Measurements from ENCODE around the gene GJA4.

The GJA4 gene

DNA sequence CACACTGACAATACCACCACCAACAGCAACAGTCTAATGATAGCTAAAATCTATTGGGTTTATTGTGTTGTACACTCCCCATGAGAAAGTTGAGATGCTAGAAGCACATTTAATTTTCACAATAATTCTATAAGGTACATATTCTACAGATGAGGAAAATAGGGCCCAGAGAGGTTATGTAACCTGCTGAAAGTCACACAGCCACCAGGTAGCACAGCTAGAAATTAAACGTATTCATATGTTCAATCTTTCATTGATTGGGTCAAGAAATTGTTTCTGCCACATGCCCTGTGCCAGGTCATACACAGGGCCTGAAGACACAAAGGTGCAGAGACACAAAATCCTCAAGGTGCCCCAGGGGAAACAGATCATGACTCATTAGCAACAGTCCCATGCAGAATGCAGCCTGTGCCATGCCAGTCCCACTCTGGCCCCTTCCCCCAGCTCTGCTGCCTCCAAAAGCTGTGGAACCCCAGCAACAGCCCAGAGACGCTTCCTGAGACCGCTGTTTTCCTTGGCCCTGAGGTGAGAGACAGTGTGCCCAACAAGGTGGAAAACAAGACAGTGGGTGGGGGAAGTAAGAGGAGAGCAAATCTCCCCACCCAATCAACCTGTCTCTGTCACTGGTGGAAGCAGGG is 32.1 kb downstream of the GJA4 start:
- no peak overlapping the region for H3K4me3 Mint-ChIP-seq
- no peaks in the 10 kb centered on the region for H3K27me3 Mint-ChIP-seq
- no peak for ATAC-seq (replicated peaks)

DNA sequence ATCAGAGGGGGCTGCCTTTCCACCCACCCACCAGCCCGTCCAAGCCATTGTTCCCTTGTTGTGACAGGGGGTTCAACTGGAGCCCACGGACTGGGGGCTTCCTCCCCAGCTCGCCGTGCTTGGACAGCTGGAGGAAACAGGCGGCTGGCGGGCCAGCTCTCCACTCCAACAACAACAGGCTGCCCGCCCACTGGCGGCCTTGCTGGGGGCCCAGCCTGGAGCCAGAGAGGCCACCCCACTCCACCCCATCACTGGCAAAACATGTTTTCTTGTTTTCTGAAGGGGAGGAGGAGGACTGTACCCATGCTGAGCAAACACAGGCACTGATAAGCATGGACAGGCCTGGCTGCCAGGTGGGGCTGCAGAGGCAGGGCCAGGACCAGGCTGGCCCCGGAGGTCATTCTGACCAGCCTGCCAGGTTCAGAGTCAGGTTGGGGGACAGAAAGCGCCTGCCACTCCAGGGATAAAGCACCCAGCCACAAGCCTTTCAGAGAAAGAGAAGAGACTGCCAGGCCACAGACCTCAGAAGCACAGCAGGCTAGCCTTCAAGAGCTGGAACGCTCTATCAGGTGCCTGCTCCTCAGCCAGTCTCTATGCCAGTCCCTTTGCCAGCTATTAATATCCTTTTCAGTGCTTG is 32.8 kb downstream of the GJA4 start:
- Mint-ChIP-seq H3K4me3 (no peak overlapping the region), H3K9me3 (no peaks in the 10 kb centered on the region), H3K4me1 (peaks cover 3 to 10% of the 10 kb centered on the region in 2 donors), H3K27me3 (no peaks in the 10 kb centered on the region), H3K27ac (no peak overlapping the region), H3K36me3 (no peaks in the 10 kb centered on the region)
- DNase-seq (no peak), ATAC-seq (replicated peaks) (no peak)

More for the DNA sequence above, 32.1 kb downstream of the GJA4 start:
- DNase-seq, result no peak
- Mint-ChIP-seq H3K27ac (no peak overlapping the region), H3K4me1 (peaks cover 3 to 10% of the 10 kb centered on the region in 2 donors), H3K9me3 (no peaks in the 10 kb centered on the region), H3K36me3 (no peaks in the 10 kb centered on the region)

DNA sequence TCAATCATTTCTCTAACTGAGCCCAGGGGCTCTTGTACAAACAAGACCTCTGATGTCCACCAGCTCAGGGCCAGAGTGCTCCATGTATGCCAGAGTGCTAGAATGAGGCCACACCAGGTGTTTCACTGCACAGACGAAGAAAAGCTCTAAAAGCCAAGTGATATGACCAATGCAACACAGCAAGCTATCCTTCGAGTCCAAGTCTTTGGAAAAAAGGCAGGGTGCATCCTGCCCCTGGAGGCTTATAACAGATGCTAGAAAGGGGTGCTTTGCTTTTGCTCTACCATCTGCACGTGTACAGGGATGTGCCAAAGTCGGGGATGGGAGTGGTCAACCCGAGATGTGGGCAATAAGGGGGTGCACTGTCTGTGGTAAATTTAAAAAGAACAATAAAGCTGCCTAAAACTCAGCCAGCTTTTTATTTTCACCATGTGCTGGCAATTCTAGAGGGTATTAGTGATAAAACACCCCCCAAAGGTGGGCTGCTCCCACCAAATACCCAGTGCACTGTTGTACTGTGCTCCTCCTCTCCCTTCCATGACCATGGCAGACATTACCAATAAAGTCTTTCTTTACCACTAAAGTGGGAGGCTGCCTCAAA is 34.6 kb downstream of the GJA4 start:
- Mint-ChIP-seq H3K9me3 (no peaks in the 10 kb centered on the region), H3K36me3 (peaks cover 0 to under 1% of the 10 kb centered on the region in 2 donors), H3K27ac (no peak overlapping the region), H3K4me3 (no peak overlapping the region), H3K27me3 (no peaks in the 10 kb centered on the region), H3K4me1 (peaks cover 3 to 4% of the 10 kb centered on the region in 2 donors)
- ATAC-seq (replicated peaks), result no peak
- DNase-seq, result no peak

DNA sequence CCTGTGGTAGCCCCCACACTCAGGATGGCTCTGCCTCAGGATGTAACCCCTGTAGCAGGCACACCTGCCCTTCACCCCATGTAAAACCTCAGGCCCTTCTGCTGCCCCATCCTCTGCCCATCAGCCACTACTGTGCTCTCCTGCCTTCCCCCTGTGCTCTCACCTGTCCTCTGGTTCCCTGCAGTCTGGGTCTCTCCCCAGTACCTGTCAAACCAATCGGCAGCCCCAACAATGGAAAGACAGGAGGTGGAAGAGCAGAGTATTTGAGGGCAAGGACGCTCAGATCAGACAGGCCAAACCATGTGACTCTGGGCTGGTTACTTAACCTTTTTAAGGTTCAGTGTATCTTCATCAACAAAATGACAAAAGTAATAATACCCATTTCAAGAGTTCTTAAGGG is 35.8 kb downstream of the GJA4 start:
- Mint-ChIP-seq H3K4me1 (peaks cover 3 to 4% of the 10 kb centered on the region in 2 donors), H3K27me3 (no peaks in the 10 kb centered on the region), H3K9me3 (no peaks in the 10 kb centered on the region), H3K36me3 (peaks cover 2 to 4% of the 10 kb centered on the region in 2 donors), H3K4me3 (no peak overlapping the region), H3K27ac (no peak overlapping the region)
- ATAC-seq (replicated peaks) (no peak), DNase-seq (no peak)

DNA sequence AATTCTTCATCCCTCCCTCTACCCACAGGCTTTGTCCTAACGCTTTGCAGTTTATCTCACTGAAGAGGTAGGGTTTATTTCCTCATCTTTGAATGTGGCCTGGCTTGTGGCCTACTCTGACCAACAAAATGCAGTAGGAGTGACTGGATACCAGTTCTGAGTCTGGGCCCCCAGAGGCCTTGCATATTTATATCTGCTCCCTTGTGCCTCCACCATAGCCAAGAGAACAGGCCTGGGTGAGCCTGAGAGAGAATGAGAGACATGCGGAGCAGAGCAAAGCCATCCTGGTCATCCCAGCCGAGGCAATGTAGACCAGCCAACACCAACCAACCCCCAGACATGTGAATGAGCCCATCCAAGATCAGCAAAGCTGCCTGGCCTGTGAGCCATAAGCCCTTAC is 36.5 kb downstream of the GJA4 start:
- no peaks in the 10 kb centered on the region for H3K27me3 Mint-ChIP-seq
- peaks cover 3 to 4% of the 10 kb centered on the region in 2 donors for H3K4me1 Mint-ChIP-seq
- H3K27ac Mint-ChIP-seq, result no peak overlapping the region
- no peak for ATAC-seq (replicated peaks)
- H3K36me3 Mint-ChIP-seq, result peaks cover 2 to 4% of the 10 kb centered on the region in 2 donors
- no peak overlapping the region for H3K4me3 Mint-ChIP-seq
- DNase-seq, result no peak
- H3K9me3 Mint-ChIP-seq, result no peaks in the 10 kb centered on the region

DNA sequence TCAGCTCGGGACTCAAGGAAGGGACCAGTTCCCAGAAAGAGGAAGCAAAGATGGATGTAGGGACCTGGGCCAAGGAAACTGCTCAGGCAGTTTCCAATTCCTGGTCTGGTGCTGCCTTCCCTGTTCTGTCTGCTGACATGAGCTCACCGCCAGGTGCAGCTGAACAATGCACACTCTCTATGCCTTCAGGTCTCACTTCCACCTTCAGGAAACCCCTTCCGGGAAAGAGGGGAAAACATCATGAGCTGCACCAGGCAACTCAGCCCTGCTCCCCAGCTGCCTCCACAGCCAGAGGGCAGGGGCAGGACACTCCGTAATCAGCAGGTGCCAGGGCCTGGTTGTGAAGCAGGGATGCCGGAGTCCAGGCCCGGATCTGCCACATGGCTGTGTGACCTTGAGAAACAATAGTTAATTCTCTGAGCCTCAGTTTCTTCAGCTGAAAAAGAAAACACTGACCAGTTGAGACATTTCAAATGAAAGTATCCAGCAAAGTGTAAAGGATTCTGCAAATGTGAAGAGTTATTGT is 39.0 kb downstream of the GJA4 start:
- Mint-ChIP-seq H3K27me3 (no peaks in the 10 kb centered on the region), H3K4me1 (peaks cover 3 to 4% of the 10 kb centered on the region in 2 donors), H3K9me3 (no peaks in the 10 kb centered on the region), H3K4me3 (no peak overlapping the region), H3K36me3 (peaks cover 5 to 10% of the 10 kb centered on the region in 2 donors), H3K27ac (no peak overlapping the region)
- no peak for DNase-seq
- no peak for ATAC-seq (replicated peaks)

DNA sequence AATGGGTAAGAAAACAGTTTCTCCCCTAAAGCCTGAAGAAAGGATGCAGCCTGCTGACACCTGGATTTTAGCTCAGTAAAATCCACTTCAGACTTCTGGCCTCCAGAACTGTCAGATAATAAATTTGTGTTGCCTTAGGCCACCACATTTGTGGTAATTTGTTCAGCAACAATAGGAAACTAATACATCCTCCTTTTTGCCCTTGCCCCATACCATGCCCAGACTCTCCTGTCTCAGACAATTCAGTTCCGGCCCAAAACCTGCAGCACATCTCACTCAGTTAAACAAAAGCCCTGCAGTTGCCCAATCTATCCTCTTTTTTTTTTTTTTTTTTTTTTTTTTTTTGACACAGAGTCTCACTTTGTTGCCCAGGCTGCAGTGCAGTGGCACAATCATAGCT is 40.9 kb downstream of the GJA4 start:
- Mint-ChIP-seq H3K27ac (no peak overlapping the region), H3K36me3 (peaks cover 5 to 16% of the 10 kb centered on the region in 2 donors), H3K27me3 (no peaks in the 10 kb centered on the region), H3K9me3 (no peaks in the 10 kb centered on the region), H3K4me3 (no peak overlapping the region), H3K4me1 (peaks cover 1 to 3% of the 10 kb centered on the region in 2 donors)
- ATAC-seq (replicated peaks) (no peak), DNase-seq (no peak)

DNA sequence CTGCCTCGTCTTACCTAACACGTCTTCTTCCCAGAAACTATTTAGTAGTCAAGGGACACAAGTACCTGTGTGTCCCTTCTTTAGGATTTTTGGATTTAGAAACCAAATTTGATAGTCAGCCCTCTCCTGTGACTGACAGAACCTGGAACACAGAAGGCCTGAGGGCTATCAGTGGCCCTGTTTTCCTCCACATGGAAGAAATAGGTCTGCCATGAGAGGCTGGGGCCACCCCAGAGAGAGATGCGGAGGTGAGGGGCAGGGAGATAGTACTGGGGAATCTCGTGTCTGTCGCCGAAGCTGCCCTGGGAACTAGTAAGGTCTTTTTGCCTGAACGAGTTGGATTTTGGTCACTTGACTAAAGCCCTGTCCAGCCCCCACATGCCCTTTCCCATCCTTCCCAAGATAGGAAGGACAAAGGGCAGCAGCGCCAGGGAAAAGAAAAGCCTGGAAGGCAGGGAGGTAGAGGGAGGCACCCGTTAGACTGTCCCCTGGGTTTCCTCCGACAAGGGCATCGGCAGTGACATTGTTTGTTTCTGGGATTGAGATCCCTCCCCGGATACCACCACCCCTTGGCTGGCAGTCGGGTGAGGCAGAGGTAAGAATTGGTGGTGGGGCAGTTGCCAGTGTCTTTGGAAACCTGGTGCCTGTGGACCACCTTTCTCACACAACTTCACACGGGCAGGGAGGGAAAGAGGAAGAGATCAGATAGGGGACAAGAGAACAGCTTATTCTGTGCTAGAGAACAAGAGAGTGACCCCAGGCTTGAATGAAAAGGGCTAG is 46.9 kb downstream of the GJA4 start:
- no peak overlapping the region for H3K27ac Mint-ChIP-seq
- H3K36me3 Mint-ChIP-seq, result peaks cover 14 to 24% of the 10 kb centered on the region in 2 donors
- ATAC-seq (replicated peaks) (no peak), DNase-seq (no peak)
- no peak overlapping the region for H3K4me3 Mint-ChIP-seq
- no peaks in the 10 kb centered on the region for H3K27me3 Mint-ChIP-seq
- H3K9me3 Mint-ChIP-seq, result no peaks in the 10 kb centered on the region
- peaks cover 0 to 7% of the 10 kb centered on the region in 2 donors for H3K4me1 Mint-ChIP-seq

DNA sequence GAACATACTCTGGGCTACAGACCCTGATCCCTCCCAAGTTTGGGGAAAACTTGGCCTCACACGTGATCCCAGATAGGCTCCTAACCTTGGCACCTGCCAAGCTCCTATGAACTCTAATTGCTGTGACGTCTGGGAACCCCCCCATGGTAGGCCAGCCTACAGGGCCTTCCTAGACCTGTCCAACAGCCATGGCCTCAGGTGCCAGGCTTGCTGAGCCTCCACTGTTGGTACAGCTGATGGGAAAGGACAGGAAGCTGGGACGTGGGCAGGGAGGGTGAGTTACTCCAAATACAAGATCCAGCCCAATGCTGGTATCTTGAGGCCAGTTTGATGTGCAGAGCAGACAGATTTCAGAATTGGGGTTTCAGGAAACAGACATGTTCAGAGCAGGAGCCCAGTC is 47.6 kb downstream of the GJA4 start:
- no peak for ATAC-seq (replicated peaks)
- DNase-seq, result no peak
- Mint-ChIP-seq H3K27ac (no peak overlapping the region), H3K4me1 (peaks cover 0 to 7% of the 10 kb centered on the region in 2 donors), H3K4me3 (no peak overlapping the region), H3K9me3 (no peaks in the 10 kb centered on the region), H3K27me3 (no peaks in the 10 kb centered on the region), H3K36me3 (peaks cover 11 to 21% of the 10 kb centered on the region in 2 donors)

DNA sequence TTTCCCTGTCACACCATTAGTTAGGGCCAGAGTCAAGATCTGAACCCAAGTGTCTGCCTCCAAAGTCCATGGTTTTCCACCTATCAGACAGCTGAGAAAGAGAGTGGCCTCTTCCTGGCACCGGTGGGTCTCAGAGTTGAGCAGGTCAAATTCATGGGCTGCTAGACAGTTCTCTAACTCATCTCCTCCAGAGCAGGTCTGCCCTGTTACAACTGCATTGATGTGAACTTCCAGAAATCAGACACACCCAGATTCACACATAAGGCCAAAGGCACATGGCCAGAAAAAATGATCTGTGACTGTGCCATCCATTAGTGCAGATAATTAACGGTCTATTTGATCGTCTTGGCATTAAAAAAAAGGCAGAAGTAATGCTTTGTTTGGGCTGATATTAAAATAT is 49.3 kb downstream of the GJA4 start:
- no peak overlapping the region for H3K27ac Mint-ChIP-seq

DNA sequence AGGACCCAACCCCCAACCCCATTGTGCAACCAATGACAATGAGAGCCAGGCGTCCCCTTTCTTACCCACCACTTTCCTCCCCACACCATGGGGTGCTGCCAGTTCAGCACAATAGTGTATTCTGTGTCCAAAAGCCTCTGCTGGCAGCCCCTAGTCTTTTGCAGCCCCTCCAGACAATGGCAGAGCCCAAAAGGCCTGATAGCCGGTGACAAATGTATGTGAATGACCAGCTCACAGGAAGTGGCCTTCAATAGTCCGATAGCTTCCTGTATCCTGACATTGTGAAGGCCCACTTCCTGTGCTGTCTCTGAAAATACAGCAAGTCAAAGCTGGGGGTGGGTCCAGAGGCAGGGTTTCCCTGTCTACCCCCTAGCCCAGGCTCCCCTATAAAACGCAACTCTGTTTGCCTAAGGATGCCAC is 50.2 kb downstream of the GJA4 start:
- Mint-ChIP-seq H3K4me3 (no peak overlapping the region), H3K4me1 (peaks cover 0 to 5% of the 10 kb centered on the region in 2 donors), H3K27ac (no peak overlapping the region), H3K36me3 (peaks cover 12 to 17% of the 10 kb centered on the region in 2 donors), H3K27me3 (no peaks in the 10 kb centered on the region), H3K9me3 (no peaks in the 10 kb centered on the region)
- DNase-seq, result no peak
- no peak for ATAC-seq (replicated peaks)

More for the DNA sequence above, 49.3 kb downstream of the GJA4 start:
- Mint-ChIP-seq H3K27me3 (no peaks in the 10 kb centered on the region), H3K36me3 (peaks cover 10 to 18% of the 10 kb centered on the region in 2 donors), H3K4me1 (peaks cover 0 to 7% of the 10 kb centered on the region in 2 donors), H3K9me3 (no peaks in the 10 kb centered on the region), H3K4me3 (no peak overlapping the region)
- ATAC-seq (replicated peaks) (no peak), DNase-seq (no peak)

DNA sequence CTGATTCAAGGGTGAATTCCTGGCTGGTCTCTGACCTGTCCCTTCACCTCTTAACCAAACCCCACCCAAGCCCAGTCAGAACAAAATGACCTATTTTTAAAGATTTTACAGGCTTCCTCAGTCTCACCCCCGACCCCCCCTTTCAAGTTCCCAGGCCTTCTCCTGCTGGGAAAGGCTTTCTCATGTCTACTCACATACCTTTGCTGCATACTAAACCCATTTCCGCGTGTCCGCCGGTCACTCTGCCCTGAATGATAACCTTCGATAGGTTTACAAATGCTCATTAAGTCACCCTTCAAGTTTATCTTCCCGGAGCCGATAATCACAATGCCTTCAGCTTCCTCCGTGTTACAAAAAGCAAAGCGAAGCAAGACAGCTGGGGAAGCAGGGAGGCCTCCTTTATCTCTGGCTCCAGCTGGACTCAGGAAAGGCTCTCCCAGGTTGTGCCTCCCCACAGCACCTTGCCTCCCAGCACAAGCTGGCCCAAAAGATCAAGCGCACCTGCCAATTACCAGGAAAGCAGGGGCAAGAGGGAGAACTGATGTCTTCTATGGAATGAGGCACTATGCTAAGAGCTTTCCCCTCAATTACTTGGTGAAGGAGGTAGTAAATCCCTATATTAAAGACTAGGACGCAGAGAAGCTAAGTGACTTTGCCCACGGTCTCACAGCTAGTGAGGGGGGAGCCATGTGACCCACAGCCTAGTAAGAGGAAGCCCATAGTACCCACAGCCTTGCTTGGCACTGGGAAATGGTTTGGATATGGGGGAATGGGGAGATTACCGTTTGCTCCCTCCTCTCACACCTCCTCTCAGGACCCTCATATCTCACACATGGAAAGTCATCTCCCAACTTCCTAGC is 50.8 kb downstream of the GJA4 start:
- ATAC-seq (replicated peaks), result no peak
- Mint-ChIP-seq H3K27ac (peak overlapping the region; percentile 6), H3K36me3 (peaks cover 18 to 21% of the 10 kb centered on the region in 2 donors), H3K27me3 (no peaks in the 10 kb centered on the region), H3K4me1 (peaks cover 0 to 7% of the 10 kb centered on the region in 2 donors), H3K4me3 (no peak overlapping the region), H3K9me3 (no peaks in the 10 kb centered on the region)
- DNase-seq, result no peak

DNA sequence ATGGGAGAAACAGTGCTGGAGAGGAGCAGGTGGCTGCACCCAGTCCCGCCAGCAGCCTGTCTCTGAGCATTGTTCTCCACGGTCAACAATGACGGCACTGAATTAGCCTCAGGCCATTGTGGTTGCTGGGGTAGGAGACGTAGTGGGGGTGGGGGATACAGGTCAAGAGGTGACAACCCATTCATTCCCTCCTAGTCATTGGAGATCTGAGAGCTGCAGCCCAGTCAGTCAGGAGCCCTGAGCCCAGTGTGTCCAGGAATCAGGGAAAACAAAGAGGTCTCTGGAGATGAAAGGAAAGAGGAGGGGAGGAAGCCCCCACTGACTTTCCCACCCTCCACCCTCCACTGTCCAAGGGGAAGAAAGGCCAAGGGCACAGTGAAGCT is 51.4 kb downstream of the GJA4 start:
- H3K27me3 Mint-ChIP-seq, result no peaks in the 10 kb centered on the region
- H3K36me3 Mint-ChIP-seq, result peaks cover 21 to 26% of the 10 kb centered on the region in 2 donors
- DNase-seq, result no peak
- no peak overlapping the region for H3K27ac Mint-ChIP-seq
- H3K9me3 Mint-ChIP-seq, result no peaks in the 10 kb centered on the region
- no peak for ATAC-seq (replicated peaks)
- H3K4me1 Mint-ChIP-seq, result peaks cover 0 to 7% of the 10 kb centered on the region in 2 donors
- no peak overlapping the region for H3K4me3 Mint-ChIP-seq
